A673 (cell line): ENCODE data around the gene SYDE1. TPM values are rescaled to one million over a fixed set of nuclear protein-coding genes. Genes with fewer than 3 reads are reported as not detected.

Source experiments
- BruUV-seq: library from RNA; stranded (reverse); fragments of 400-500 nt; replicated peaks from 2 replicates; lab custom pipeline; 2021; lab: Mats Ljungman, UMichigan
- CTCF ChIA-PET: fragments of 300-600 bp; sonication (Branson Sonifier 250); formaldehyde crosslinking; loops from one replicate; lab custom pipeline; 2022; ENCODE audit warnings: antibody characterized with exemption; lab: Charles Lee
- POLR2A ChIA-PET: fragments of 300-600 bp; sonication (Branson Sonifier 250); formaldehyde crosslinking; loops from one replicate; lab custom pipeline; 2022; ENCODE audit warnings: antibody characterized with exemption; ENCODE audit not compliant: low non-redundant PET; lab: Charles Lee
- DNase-seq: peaks from one replicate; pipeline ENCODE4 v3.0.0-alpha.2; 2015; ENCODE audit warnings: low spot score
- H3K27ac ChIP-seq: fragments of 200-600 bp; sonication (generic); 2 replicates; pipeline ENCODE4 v1.5.1; 2016; ENCODE audit warnings: mixed run types, low read depth, mild to moderate bottlenecking, mixed read lengths, antibody characterized with exemption, low read length; ENCODE audit not compliant: poor library complexity, severe bottlenecking
- H3K27me3 ChIP-seq: fragments of 200-600 bp; sonication (generic); replicated peaks from 2 replicates; pipeline ENCODE4 v1.6.1; 2017; ENCODE audit warnings: mixed run types, low read depth, mild to moderate bottlenecking, mixed read lengths, antibody characterized with exemption, low read length; ENCODE audit not compliant: insufficient read depth, poor library complexity
- H3K36me3 ChIP-seq: fragments of 200-600 bp; sonication (generic); 2 replicates; pipeline ENCODE4 v1.6.1; 2016; ENCODE audit warnings: mixed run types, mild to moderate bottlenecking, mixed read lengths, antibody characterized with exemption, low read length; ENCODE audit not compliant: insufficient read depth, poor library complexity, severe bottlenecking
- H3K4me1 ChIP-seq: fragments of 200-600 bp; sonication (generic); 2 replicates; pipeline ENCODE4 v1.6.1; 2017; ENCODE audit warnings: mixed run types, mild to moderate bottlenecking, mixed read lengths, antibody characterized with exemption, low read length; ENCODE audit not compliant: insufficient read depth, poor library complexity, severe bottlenecking
- H3K4me3 ChIP-seq: fragments of 200-600 bp; sonication (generic); 2 replicates; pipeline ENCODE4 v1.5.1; 2016; ENCODE audit warnings: low read depth, mixed run types, mild to moderate bottlenecking, mixed read lengths, low read length; ENCODE audit not compliant: poor library complexity, severe bottlenecking
- H3K9me3 ChIP-seq: fragments of 200-600 bp; sonication (generic); 2 replicates; pipeline ENCODE4 v1.6.1; 2016; ENCODE audit warnings: mixed run types, low read depth, mild to moderate bottlenecking, mixed read lengths, antibody characterized with exemption, low read length; ENCODE audit not compliant: poor library complexity, severe bottlenecking
- CTCF ChIP-seq: fragments of 300-800, 200-600 bp; sonication (generic); conservative IDR thresholded peaks from 2 replicates; pipeline ENCODE4 v1.5.1; 2017; ENCODE audit warnings: low read depth, mild to moderate bottlenecking, antibody characterized with exemption, low read length, moderate library complexity, mixed read lengths
- EZH2 ChIP-seq: fragments of 200-600 bp; sonication (generic); IDR thresholded peaks from 2 replicates; pipeline ENCODE4 v1.6.1; 2017; ENCODE audit warnings: borderline replicate concordance, low read depth, mild to moderate bottlenecking, mixed read lengths, antibody characterized with exemption, low read length; ENCODE audit not compliant: poor library complexity, severe bottlenecking
- intact Hi-C: fragments of 100-400 bp; cut with micrococcal nuclease; formaldehyde crosslinking; loops from one replicate; pipeline ENCODE4 v1.10.0; 2022; ENCODE audit not compliant: unreplicated experiment
- total RNA-seq: library from RNA; stranded (reverse); gene quantifications from 2 replicates; pipeline ENCODE4 v1.2.3, GENCODE V29; 2021

SYDE1 gene
- total RNA-seq, 1 experiment from 2014 or later, result 32.3 TPM

GRCh38 chr19:15136234-15136954 lies 29.2 kb downstream of the SYDE1 start:
- Histone ChIP-seq H3K27me3 (no peaks in the 10 kb centered on the region), H3K27ac (no peak overlapping the region), H3K4me1 (no peaks in the 10 kb centered on the region), H3K9me3 (peaks cover 5% of the 10 kb centered on the region), H3K4me3 (no peak overlapping the region), H3K36me3 (no peaks in the 10 kb centered on the region)
- TF ChIP-seq EZH2, result no peak
- no peak for TF ChIP-seq CTCF
- CTCF ChIA-PET, result no interaction called here
- POLR2A ChIA-PET, result no interaction called here
- intact Hi-C loops, result no loop called here
- no TSS peak for BruUV-seq
- no peak for DNase-seq

DNA sequence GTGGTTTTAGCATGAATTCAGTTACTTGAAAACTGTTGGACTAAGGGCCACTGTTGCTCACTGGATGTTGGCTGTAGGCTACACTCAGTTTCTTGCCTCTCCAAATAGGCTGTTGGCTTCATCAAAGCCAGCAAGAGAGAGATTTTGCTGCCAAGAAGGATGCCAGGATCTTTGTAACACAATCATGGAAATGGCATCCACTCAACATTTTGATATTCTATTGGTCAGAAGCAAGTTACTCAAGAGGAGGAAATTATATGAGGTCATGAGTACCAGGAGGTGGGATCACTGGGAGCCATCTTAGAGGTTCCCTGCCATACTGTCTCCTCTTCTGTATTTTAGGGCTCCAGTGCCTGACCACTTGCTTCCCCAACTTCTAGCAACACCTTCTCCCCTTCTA lies 30.6 kb downstream of the SYDE1 start:
- no peaks in the 10 kb centered on the region for H3K36me3 ChIP-seq
- TF ChIP-seq EZH2 (no peak), CTCF (no peak)
- H3K27ac ChIP-seq, result no peak overlapping the region
- peaks cover 5% of the 10 kb centered on the region for H3K9me3 ChIP-seq
- ChIA-PET CTCF (no interaction called here), POLR2A (no interaction called here)
- H3K4me3 ChIP-seq, result no peak overlapping the region
- H3K4me1 ChIP-seq, result no peaks in the 10 kb centered on the region
- BruUV-seq, result no TSS peak
- no peak for DNase-seq
- H3K27me3 ChIP-seq, result no peaks in the 10 kb centered on the region
- intact Hi-C loops, result no loop called here

DNA sequence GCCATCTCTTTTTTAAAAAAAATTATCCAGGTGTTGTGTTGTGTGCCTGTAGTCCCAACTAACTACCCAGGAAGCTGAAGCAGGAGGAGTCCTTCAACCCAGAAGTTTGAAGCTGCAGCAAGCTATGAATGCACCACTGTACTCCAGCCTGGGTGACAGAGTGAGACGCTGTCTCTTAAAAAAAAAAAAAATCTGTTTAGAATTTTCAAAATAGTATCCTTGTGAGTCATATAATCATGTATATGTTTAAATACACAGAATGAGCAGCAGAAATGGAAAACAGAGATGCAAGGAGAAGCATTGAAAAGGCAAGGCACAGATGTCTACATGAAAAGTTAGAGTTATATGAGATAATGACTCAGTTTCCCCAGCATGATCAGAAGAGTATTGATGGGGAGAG lies 31.2 kb downstream of the SYDE1 start:
- no peaks in the 10 kb centered on the region for H3K4me1 ChIP-seq
- H3K36me3 ChIP-seq, result no peaks in the 10 kb centered on the region
- no TSS peak for BruUV-seq
- no peak for TF ChIP-seq CTCF
- TF ChIP-seq EZH2, result no peak
- no peaks in the 10 kb centered on the region for H3K27me3 ChIP-seq
- H3K27ac ChIP-seq, result no peak overlapping the region
- CTCF ChIA-PET, result no interaction called here
- no peak overlapping the region for H3K4me3 ChIP-seq
- POLR2A ChIA-PET, result no interaction called here
- DNase-seq, result no peak
- intact Hi-C loops, result no loop called here
- H3K9me3 ChIP-seq, result peaks cover 5% of the 10 kb centered on the region
